Measurements from ENCODE around the gene ACACA.

- no peak for TF ChIP-seq CTCF (IDR thresholded peaks at IDR 0.05; ENCODE audit: low read depth, low read length, poor library complexity, severe bottlenecking)
- no peak for TF ChIP-seq EZH2phosphoT487 (IDR thresholded peaks at IDR 0.05; ENCODE audit: borderline replicate concordance, low read length)
Observed at GRCh38 chr17:37086948-37087347, 319.7 kb downstream of the ACACA start.

Data from DOHH2 (cell line).